Heart left ventricle (tissue), 13 donors: ENCODE data around the gene TMEM232.

Experiments used
- CTCF ChIP-seq, 12 donors: fragments of 200-600 bp; sonication (generic) in 4 of 12; IDR thresholded peaks; one replicate each; pipeline versions ENCODE4 v1.5.0 to v1.8.0; 2018 to 2022; ENCODE audit warnings: antibody characterized with exemption in 12 of 12, mild to moderate bottlenecking in 5 of 12
- POLR2A ChIP-seq, 2 donors: fragments of 450-650 bp; IDR thresholded peaks; one replicate each; pipeline ENCODE4 v1.6.1; 2017; ENCODE audit warnings: antibody characterized with exemption in 2 of 2, mild to moderate bottlenecking in 2 of 2, moderate library complexity in 2 of 2
- donor health status: ischemic (EF 13 %, LVEDD 7.1; RV severe dilation, severe dysfunction).
- donor health status: DM: no; HTN: yes; CAD: no.
- donor health status: DM: no; HTN: no; CAD: no.
- donor health status: ischemic (EF 25% LVEDD 6.9; RV normal size, moderate dysfunction).
- donor health status: ischemic (EF 25% LVEDD 5.7; RV mildly dilated, moderate dysfunction).
- donor health status: ischemic (EF 35%, LVEDD 5.7; RV mildly dilated, moderate dysfunction).
- donor health status: nonischemic (EF 11% LVEDD 7.7; RV severe dilation, severe dysfunction).
- donor health status: DM: yes; HTN: yes; CAD: no.
- donor health status: PGD.
- donor health status: ischemic (EF 29% LVEDD 5.4; RV normal size, mild dysfunction).
- donor health status: nonischemic (EF 23%, LVEDD 6.1; RV moderate dilation, normal function).

GRCh38 chr5:110510146-110510545 lies 216.3 kb downstream of the TMEM232 start:
- TF ChIP-seq POLR2A (IDR thresholded peaks at IDR 0.05) (no peak), CTCF (IDR thresholded peaks at IDR 0.05) (no peak)
